Natural killer cell (primary cell): ENCODE results near the gene LSM3. TPM values are rescaled to one million over a fixed set of nuclear protein-coding genes. Genes with fewer than 3 reads are reported as not detected.
A peak's percentile ranks its signal among the peaks of the same experiment; 100 is the strongest.

Experiments used
- ATAC-seq, 3 donors: fragments of 150-1000 bp in 2 of 3; fragments of 200-7000 bp in 1 of 3; cut with Tn5 transposase; 1 replicate in 1 of 3; 2 replicates in 2 of 3; pipeline ENCODE4 v1.10.0; 2021; ENCODE audit warnings: mild to moderate bottlenecking in 2 of 3, moderate library complexity in 2 of 3
- DNase-seq, 2 donors: peaks; one replicate each; pipeline versions ENCODE4 v3.0.0 to v3.0.0-alpha.2; 2013 to 2021; ENCODE audit warnings: mixed read lengths in 1 of 2
- H3K27ac ChIP-seq: one replicate; pipeline ENCODE4 v1.5.1; 2013; ENCODE audit warnings: mild to moderate bottlenecking, low read length
- H3K27me3 ChIP-seq: one replicate; pipeline ENCODE4 v1.6.1; 2013; ENCODE audit warnings: low read length; ENCODE audit not compliant: control insufficient read depth, insufficient read depth
- H3K36me3 ChIP-seq: one replicate; pipeline ENCODE4 v1.6.1; 2013; ENCODE audit warnings: low read length; ENCODE audit not compliant: control insufficient read depth, insufficient read depth
- H3K4me1 ChIP-seq: one replicate; pipeline ENCODE4 v1.6.1; 2013; ENCODE audit warnings: low read length; ENCODE audit not compliant: control insufficient read depth, insufficient read depth
- H3K4me3 ChIP-seq: one replicate; pipeline ENCODE4 v1.5.1; 2013; ENCODE audit warnings: low read length
- H3K9me3 ChIP-seq: one replicate; pipeline ENCODE4 v1.6.1; 2013; ENCODE audit warnings: low read length; ENCODE audit not compliant: control insufficient read depth, insufficient read depth
- H3K27ac Mint-ChIP-seq, 2 donors: one replicate each; pipeline ENCODE4 v1.8.0; 2022; ENCODE audit warnings: mild to moderate bottlenecking in 2 of 2, mixed read lengths in 2 of 2, moderate library complexity in 1 of 2
- H3K27me3 Mint-ChIP-seq, 2 donors: one replicate each; pipeline ENCODE4 v1.8.0; 2022; ENCODE audit warnings: low read depth in 2 of 2, mixed read lengths in 2 of 2
- H3K36me3 Mint-ChIP-seq: one replicate; pipeline ENCODE4 v1.8.0; 2022; ENCODE audit warnings: mixed read lengths
- H3K4me1 Mint-ChIP-seq, 2 donors: one replicate each; pipeline ENCODE4 v1.8.0; 2022; ENCODE audit warnings: mixed read lengths in 2 of 2
- H3K4me3 Mint-ChIP-seq: one replicate; pipeline ENCODE4 v1.8.0; 2022; ENCODE audit warnings: mild to moderate bottlenecking, moderate library complexity, mixed read lengths
- H3K9me3 Mint-ChIP-seq, 2 donors: one replicate each; pipeline ENCODE4 v1.8.0; 2022; ENCODE audit warnings: mixed read lengths in 2 of 2
- WGBS: methylation state at CpG from one replicate; pipeline ENCODE4 v1.1.7; 2013; ENCODE audit warnings: missing lambda C conversion rate; ENCODE audit not compliant: insufficient coverage; 5-methylcytosine and 5-hydroxymethylcytosine counted together
- intact Hi-C: fragments of 100-400 bp; cut with micrococcal nuclease; formaldehyde crosslinking; loops from one replicate; pipeline ENCODE4 v1.14.2; 2022
- total RNA-seq, 4 donors: library from RNA; stranded (reverse); fragments of 120-200 nt in 1 of 4; gene quantifications; one replicate each; pipeline versions ENCODE4 v1.2.3 to v1.2.4, GENCODE V29; 2013 to 2022
- TF ChIP-seq, protein P1 (sequence below): fragments of 200-600 bp; IDR thresholded peaks from one replicate; pipeline ENCODE4 v1.8.0; 2022; ENCODE audit warnings: antibody characterized with exemption

The LSM3 gene
- total RNA-seq, 3 donors from 2014 or later (not counting 1 experiment from before 2014, with no cell fraction given) = 7.6 to 9.1 (median 8.9) TPM

DNA sequence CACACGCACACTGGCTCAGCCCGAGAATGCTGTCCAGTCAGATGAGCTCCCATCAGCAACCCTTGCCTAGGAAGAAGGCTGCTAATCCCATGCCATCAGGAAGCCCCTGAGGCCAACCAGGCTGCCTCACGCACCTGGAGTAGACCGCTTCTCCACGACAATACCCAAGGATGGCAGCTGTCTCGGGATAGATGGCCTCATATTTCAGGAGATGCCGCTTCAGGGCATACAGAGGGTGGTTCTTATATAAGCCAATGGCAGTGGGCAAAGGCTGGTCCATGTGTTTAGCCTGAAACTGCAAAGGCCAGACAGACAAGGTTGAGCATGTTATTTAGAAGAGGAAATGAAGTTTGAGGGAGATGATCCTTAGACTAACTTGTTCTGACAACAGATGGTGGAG is 22.4 kb upstream of the LSM3 start:
- Histone ChIP-seq H3K9me3 (no peaks in the 10 kb centered on the region), H3K27me3 (no peaks in the 10 kb centered on the region), H3K4me3 (no peak overlapping the region), H3K27ac (no peak overlapping the region), H3K4me1 (no peaks in the 10 kb centered on the region), H3K36me3 (peaks cover 66% of the 10 kb centered on the region)
- H3K36me3 Mint-ChIP-seq = peaks cover 36% of the 10 kb centered on the region
- H3K4me3 Mint-ChIP-seq = no peak overlapping the region
- 97% methylated on average over 7 of the region's 7 CpGs for WGBS
- H3K27me3 Mint-ChIP-seq = no peaks in the 10 kb centered on the region
- H3K9me3 Mint-ChIP-seq = peaks cover 0 to 3% of the 10 kb centered on the region in 2 donors
- TF ChIP-seq, protein P1, sequence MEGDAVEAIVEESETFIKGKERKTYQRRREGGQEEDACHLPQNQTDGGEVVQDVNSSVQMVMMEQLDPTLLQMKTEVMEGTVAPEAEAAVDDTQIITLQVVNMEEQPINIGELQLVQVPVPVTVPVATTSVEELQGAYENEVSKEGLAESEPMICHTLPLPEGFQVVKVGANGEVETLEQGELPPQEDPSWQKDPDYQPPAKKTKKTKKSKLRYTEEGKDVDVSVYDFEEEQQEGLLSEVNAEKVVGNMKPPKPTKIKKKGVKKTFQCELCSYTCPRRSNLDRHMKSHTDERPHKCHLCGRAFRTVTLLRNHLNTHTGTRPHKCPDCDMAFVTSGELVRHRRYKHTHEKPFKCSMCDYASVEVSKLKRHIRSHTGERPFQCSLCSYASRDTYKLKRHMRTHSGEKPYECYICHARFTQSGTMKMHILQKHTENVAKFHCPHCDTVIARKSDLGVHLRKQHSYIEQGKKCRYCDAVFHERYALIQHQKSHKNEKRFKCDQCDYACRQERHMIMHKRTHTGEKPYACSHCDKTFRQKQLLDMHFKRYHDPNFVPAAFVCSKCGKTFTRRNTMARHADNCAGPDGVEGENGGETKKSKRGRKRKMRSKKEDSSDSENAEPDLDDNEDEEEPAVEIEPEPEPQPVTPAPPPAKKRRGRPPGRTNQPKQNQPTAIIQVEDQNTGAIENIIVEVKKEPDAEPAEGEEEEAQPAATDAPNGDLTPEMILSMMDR = no peak
- intact Hi-C loops = no loop called here
- ATAC-seq (no peak), DNase-seq (no peak)
- H3K27ac Mint-ChIP-seq = peak overlapping the region in 1 of 2 donors; percentile 75
- peaks cover 6 to 7% of the 10 kb centered on the region in 2 donors for H3K4me1 Mint-ChIP-seq

DNA sequence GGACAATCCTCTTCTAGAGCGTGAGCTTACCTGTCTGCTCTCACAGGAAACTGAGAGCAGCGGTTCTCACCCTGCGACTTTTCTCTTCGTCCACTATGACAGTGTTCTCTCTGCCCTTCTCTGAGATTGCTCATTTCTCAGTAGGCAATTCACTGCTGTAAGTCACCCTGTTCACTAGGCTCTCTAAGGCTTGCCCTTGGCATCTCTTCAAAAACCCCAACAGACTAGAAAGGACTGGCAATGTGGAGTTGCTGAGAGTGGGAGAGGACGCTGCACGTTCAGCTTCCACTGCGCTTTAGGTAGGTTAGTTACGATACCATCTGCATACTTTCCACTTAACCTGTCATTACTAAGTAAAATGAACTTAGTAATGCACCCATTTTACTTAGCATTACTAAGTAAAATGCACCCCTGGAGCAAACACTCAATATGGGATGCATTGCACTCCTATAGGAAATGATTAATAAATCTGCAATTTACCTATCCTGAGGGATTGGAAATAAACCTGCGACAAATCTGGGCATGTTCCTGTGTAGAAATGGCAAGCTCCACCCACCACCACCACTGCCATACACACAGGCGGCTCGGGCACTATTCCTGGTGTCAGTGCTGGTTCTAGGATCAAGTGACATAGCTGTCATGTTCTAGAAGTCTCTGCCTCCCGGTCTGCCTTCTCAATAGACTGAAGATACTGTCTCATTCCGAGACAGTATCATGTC is 21.6 kb upstream of the LSM3 start:
- Mint-ChIP-seq H3K27me3 (no peaks in the 10 kb centered on the region), H3K4me3 (no peak overlapping the region), H3K36me3 (peaks cover 44% of the 10 kb centered on the region), H3K27ac (peak overlapping the region in 1 of 2 donors; percentile 75), H3K9me3 (peaks cover 2 to 6% of the 10 kb centered on the region in 2 donors), H3K4me1 (peaks cover 6 to 7% of the 10 kb centered on the region in 2 donors)
- H3K36me3 ChIP-seq = peaks cover 68% of the 10 kb centered on the region
- H3K9me3 ChIP-seq = no peaks in the 10 kb centered on the region
- TF ChIP-seq, protein P1 = no peak
- ATAC-seq (no peak), DNase-seq (no peak)
- H3K27me3 ChIP-seq = no peaks in the 10 kb centered on the region
- no peak overlapping the region for H3K4me3 ChIP-seq
- H3K27ac ChIP-seq = no peak overlapping the region
- H3K4me1 ChIP-seq = no peaks in the 10 kb centered on the region
- 96% methylated on average over 13 of the region's 13 CpGs for WGBS
- intact Hi-C loops = no loop called here

DNA sequence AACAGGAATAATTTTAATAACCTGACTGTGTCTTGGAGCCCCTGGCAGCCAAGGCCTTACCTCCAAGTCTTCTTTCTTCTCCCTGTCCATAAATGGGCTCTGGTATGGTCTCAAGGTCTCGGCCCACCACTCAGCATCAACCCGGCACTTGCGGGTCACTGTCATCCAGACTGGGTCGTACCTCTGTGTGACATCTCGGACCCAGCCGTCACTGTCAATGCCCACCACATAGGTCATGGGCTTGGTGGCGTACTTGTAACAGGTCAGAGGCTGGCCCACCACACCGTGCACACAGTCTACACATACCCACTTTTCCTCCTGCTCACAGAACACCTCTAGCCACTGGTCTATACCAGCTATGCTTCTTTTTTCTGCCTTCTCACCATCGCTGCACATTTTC is 20.7 kb upstream of the LSM3 start:
- Mint-ChIP-seq H3K27ac (no peak overlapping the region), H3K36me3 (peaks cover 54% of the 10 kb centered on the region), H3K9me3 (peaks cover 2 to 6% of the 10 kb centered on the region in 2 donors), H3K4me1 (peaks cover 0 to 6% of the 10 kb centered on the region in 2 donors), H3K27me3 (no peaks in the 10 kb centered on the region), H3K4me3 (no peak overlapping the region)
- whole genome bisulfite sequencing = 97% methylated on average over 9 of the region's 9 CpGs
- no peak for ATAC-seq
- intact Hi-C loops = no loop called here
- no peaks in the 10 kb centered on the region for H3K27me3 ChIP-seq
- H3K4me3 ChIP-seq = no peak overlapping the region
- peaks cover 78% of the 10 kb centered on the region for H3K36me3 ChIP-seq
- DNase-seq = no peak
- TF ChIP-seq, protein P1 = no peak
- H3K27ac ChIP-seq = no peak overlapping the region
- no peaks in the 10 kb centered on the region for H3K9me3 ChIP-seq
- no peaks in the 10 kb centered on the region for H3K4me1 ChIP-seq

DNA sequence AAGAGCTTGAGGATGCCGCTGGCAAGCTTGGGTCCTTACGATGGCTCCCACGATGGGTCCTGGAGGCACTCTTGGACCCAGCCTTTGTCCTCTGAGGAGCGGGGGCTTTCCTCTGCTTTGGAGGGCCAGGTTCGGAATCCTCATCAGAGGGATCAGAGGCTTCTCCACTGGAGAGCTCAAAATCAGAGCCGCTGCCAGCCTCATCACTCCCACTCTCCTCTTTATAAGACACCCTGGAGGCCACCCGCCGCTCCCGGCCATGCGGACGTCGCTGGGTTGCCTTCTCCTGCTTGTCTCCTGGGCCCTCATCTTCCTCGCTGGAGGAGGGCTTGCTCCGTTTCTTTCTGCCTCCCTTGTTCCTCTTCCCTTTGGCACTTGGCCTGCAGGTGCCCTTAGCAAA is 20.2 kb upstream of the LSM3 start:
- intact Hi-C loops = no loop called here
- WGBS = 98% methylated on average over 14 of the region's 14 CpGs
- TF ChIP-seq, protein P1 = no peak
- Mint-ChIP-seq H3K27me3 (no peaks in the 10 kb centered on the region), H3K9me3 (peaks cover 2 to 6% of the 10 kb centered on the region in 2 donors), H3K36me3 (peaks cover 55% of the 10 kb centered on the region), H3K27ac (peak overlapping the region in 1 of 2 donors; percentile 11), H3K4me1 (peaks cover 0 to 6% of the 10 kb centered on the region in 2 donors), H3K4me3 (no peak overlapping the region)
- Histone ChIP-seq H3K36me3 (peaks cover 80% of the 10 kb centered on the region), H3K27ac (no peak overlapping the region), H3K9me3 (no peaks in the 10 kb centered on the region), H3K4me1 (no peaks in the 10 kb centered on the region), H3K27me3 (no peaks in the 10 kb centered on the region), H3K4me3 (no peak overlapping the region)
- DNase-seq (no peak), ATAC-seq (no peak)
